OCI-LY3 (cell line): Measurements from ENCODE around the gene ACCSL.

Experiments
- CTCF ChIP-seq: fragments of 200-600, 300-600 bp; sonication (generic); IDR thresholded peaks from 2 replicates; pipeline ENCODE4 v1.5.1; 2014; ENCODE audit warnings: antibody characterized with exemption, low read length, low read depth
- EZH2phosphoT487 ChIP-seq: fragments of 200-600 bp; shearing (Covaris generic); IDR thresholded peaks from 2 replicates; pipeline ENCODE4 v1.6.1; 2018; ENCODE audit warnings: antibody characterized with exemption, mixed run types, low read depth

GRCh38 chr11:44014968-44015623 lies 32.7 kb upstream of the ACCSL start:
- TF ChIP-seq CTCF (no peak), EZH2phosphoT487 (no peak)
